Umbilical cord (tissue), 2 donors: Measurements from ENCODE around the gene MTO1. TPM values are rescaled to one million over a fixed set of nuclear protein-coding genes. Genes with fewer than 3 reads are reported as not detected.
A peak's percentile ranks its signal among the peaks of the same experiment; 100 is the strongest.
"Not testable (repeated sequence)": the region's sequence is repeated elsewhere in the genome, so short reads cannot be mapped to it uniquely, and the experiment has no call there.

Experiments
- DNase-seq: peaks from one replicate; pipeline ENCODE4 v3.0.0-alpha.2; 2015; ENCODE audit warnings: low spot score
- total RNA-seq: library from RNA; depleted of rRNA; stranded (reverse); fragments of >200 nt; gene quantifications from one replicate; pipeline ENCODE4 v1.2.3, GENCODE V29; 2014; ENCODE audit warnings: low replicate concordance; ENCODE audit not compliant: insufficient read depth

The MTO1 gene
- total RNA-seq, 1 donor from 2014 or later: 18.5 TPM

- DNase-seq: no peak
Measured at GRCh38 chr6:73504160-73504559, 42.6 kb downstream of the MTO1 start.

DNA sequence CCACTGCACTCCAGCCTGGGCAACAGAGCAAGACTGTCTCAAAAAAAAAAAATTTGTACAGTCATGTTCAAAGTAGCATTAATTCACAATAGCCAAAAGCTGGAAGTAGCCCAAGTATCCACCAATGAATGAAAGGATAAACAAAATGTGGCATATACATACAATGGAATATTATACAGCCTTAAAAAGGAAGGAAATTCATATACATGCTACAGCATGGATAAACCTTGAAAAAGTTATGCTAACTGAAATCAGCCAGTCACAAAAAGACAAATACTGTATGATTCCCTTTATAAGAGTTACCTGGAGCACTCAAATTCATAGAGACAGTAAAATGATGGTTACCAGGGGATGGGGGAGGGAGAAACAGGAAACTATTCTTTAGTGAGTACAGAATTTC, 43.6 kb downstream of the MTO1 start:
- no peak for DNase-seq

DNA sequence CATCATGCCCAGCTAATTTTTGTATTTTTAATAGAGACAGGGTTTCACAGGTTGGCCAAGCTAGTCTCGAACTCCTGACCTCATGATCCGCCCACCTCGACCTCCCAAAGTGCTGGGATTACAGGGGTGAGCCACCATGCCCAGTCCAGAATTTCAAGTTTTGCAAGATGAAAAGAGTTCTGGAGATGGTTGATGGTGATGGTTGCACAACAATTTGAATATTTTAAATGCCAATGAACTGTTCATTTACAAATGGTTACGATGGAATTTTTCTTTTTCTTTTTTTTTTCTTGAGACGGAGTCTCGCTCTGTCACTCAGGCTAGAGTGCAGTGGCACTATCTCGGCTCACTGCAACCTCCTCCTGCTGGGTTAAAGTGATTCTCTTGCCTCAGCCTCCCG, 44.2 kb downstream of the MTO1 start:
- DNase-seq: not testable (repeated sequence)

GRCh38 chr6:73506246-73506645, 44.7 kb downstream of the MTO1 start:
- no peak for DNase-seq

- DNase-seq: no peak
Measured at GRCh38 chr6:73508776-73509175, 47.2 kb downstream of the MTO1 start.

GRCh38 chr6:73509851-73510250, 48.3 kb downstream of the MTO1 start:
- DNase-seq: no peak

- DNase-seq: no peak
Measured at GRCh38 chr6:73511796-73512195, 50.3 kb downstream of the MTO1 start.

GRCh38 chr6:73513496-73513854, 51.9 kb downstream of the MTO1 start:
- DNase-seq: no peak

DNA sequence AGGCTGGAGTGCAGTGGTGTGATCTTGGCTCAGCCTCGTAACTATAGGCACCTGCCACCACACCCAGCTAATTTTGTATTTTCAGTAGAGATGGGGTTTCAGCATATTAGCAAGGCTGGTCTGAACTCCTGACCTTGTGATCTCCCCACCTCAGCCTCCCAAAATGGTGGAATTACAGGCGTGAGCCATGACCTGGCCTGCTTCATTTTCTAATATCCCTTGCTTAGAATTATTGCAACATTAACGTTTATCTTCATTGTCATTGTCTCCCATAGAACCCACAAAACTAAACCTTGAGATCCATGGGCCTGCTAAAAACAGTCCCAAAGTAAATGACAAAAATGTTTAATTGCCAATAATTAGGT, 53.2 kb downstream of the MTO1 start:
- no peak for DNase-seq

- DNase-seq: no peak
Measured at GRCh38 chr6:73515204-73515655, 53.7 kb downstream of the MTO1 start.

DNA sequence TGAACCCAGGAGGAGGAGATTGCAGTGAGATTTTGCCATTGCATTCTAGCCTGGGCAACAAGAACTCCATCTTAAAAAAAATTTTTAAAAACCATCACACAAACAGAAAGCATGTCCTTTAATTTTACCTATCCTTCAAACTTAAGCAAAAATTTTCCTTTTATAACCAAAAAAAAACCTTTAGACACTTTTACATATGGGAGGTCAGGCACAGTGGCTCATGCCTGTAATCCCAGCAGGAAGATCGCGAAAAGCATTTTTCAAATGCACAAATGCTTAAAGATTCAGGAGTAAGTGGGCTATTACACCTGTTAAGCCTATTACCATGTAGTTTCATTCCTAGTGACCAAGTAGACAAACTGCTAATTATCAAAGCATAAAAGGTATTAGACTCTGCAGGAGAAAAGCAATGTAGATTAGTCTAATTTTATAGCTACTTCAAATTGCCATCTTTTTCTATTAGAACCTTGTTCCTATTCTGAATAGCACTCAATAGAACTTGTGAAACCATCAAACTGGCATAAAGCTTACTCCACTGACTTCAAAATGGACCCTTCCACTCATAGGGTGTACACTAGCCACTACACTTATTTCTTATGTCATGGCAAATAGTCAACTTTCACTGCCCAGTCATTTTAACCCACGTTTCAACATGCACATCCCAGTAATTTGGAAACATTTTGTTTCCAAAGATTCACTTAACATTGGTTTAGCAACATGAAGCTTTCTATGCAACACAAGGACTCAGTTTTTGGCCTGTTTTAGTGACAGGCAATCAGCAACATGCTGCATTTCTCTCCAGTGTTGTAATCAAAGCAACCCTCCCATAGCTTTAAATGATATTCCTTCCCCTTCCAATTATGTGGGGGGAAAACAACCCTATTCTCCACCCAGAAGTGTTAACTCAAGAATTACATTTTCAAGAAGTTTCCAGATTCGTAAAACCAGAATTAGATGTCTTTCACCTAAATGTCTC, 55.3 kb downstream of the MTO1 start:
- no peak for DNase-seq

- DNase-seq: not testable (repeated sequence)
Measured at GRCh38 chr6:73518100-73518981, 56.8 kb downstream of the MTO1 start.

- not testable (repeated sequence) for DNase-seq
Measured at GRCh38 chr6:73518982-73519881, 57.7 kb downstream of the MTO1 start.

DNA sequence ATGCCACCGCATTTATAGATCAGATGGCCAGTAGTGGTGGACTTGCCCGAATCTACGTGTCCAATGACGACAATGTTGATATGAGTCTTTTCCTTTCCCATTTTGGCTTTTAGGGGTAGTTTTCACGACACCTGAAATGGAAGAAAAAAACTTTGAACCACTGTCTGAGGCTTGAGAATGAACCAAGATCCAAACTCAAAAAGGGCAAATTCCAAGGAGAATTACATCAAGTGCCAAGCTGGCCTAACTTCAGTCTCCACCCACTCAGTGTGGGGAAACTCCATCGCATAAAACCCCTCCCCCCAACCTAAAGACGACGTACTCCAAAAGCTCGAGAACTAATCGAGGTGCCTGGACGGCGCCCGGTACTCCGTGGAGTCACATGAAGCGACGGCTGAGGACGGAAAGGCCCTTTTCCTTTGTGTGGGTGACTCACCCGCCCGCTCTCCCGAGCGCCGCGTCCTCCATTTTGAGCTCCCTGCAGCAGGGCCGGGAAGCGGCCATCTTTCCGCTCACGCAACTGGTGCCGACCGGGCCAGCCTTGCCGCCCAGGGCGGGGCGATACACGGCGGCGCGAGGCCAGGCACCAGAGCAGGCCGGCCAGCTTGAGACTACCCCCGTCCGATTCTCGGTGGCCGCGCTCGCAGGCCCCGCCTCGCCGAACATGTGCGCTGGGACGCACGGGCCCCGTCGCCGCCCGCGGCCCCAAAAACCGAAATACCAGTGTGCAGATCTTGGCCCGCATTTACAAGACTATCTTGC, 58.6 kb downstream of the MTO1 start:
- peak; percentile 74 for DNase-seq

GRCh38 chr6:73520688-73521350, 59.3 kb downstream of the MTO1 start, which contains the start of gene EEF1A1:
EEF1A1 (minus strand) TSS chr6:73521032; CDS start chr6:73520026, 1,006 bp downstream.
- DNase-seq: peak; percentile 100

GRCh38 chr6:73521351-73521985, 59.9 kb downstream of the MTO1 start:
- peak; percentile 91 for DNase-seq

GRCh38 chr6:73523434-73524123, 62.0 kb downstream of the MTO1 start:
- peak; percentile 74 for DNase-seq

- no peak for DNase-seq
Measured at GRCh38 chr6:73525546-73526330, 64.2 kb downstream of the MTO1 start.
